GM19455 (cell line): ENCODE results near the gene GTF2IRD2.
"Not testable (repeated sequence)": the region's sequence is repeated elsewhere in the genome, so short reads cannot be mapped to it uniquely, and the experiment has no call there.

Experiments
- ATAC-seq: cut with Tn5 transposase; IDR thresholded peaks from one replicate; pipeline ENCODE4 v1.9.1; 2021; ENCODE audit not compliant: unreplicated experiment

The GTF2IRD2 gene

DNA sequence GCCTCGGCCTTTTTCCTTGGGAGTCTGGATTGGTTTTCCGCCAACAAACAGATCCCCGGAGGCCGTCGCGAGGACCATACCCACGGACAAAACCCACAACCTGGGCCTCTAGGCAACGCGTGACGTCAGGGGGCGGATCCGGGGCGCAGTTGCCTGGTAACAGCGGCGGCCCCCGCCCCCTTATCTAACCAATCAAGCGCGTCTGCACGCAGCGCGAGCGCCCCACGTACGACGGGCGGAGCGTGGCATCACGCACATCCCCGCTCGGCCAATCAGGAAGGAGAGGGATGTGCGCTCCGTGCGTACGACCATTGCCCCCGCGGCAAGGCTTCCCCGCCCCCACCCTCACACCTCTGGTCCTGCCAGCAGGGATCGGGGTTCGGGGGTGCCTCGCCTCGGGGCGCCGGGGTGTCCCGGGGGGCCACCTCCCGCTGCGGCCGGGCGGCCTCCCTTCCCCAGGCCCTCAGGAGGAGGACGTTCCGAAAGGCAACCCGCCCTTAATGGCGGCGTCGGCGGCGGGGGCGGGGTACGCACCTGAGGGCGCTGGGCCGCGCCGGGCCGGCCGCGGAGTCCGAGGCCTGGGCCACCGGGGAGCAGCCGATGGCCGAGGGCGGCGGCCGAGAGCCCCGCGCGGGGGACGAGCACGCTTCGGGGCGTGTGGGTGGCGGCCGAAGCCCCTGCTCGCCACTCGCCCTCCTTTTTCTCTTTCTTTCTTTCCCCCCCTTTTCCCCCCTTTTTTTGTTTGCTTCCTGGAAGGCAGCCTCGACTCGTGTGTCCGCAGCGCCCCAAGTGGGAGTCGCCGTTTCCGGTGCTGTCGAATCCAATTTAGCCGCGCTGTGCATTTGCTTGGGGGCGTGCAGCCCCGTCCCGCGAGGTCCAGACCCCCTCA, at the start of gene GTF2IRD2:
Gene GTF2IRD2 (minus strand): TSS at position 773 of the 889 bp plus-strand sequence. CDS start 15,227 bp downstream, outside the sequence.
- ATAC-seq: peak; percentile 77

DNA sequence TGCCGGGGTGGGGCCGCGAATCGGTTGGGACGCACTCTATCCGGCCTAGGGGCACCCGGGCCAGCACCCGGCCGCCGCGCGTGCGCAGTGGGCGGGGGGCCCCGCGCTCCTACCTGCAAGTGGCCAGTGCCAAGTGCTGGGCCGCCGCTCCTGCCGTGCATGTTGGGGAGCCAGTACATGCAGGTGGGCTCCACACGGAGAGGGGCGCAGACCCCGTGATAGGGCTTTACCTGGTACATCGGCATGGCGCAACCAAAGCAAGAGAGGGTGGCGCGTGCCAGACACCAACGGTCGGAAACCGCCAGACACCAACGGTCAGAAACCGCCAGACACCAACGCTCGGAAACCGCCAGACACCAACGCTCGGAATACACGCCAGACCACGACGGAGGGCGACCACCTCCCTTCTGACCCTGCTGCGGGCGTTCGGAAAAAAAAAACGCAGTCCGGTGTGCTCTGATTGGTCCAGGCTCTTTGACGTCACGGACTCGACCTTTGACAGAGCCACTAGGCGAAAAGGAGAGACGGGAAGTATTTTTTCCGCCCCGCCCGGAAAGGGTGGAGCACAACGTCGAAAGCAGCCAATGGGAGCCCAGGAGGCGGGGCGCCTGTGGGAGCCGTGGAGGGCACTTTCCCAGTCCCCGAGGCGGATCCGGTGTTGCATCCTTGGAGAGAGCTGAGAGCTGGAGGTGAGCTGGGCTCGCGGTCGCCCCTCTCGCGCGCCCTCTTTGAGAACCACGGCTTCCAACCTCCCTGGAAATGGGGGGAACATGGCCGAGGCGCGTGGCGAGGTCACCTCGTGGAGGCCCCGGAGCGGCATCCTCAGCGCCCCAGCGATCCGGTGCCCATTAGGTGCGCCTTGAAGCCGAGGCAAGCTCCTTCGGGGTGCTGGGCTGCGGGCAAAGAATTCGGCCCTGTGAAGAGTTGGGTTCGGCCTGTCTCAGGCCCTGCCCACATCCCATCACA, 39.0 kb upstream of the GTF2IRD2 start:
- ATAC-seq: not testable (repeated sequence)

DNA sequence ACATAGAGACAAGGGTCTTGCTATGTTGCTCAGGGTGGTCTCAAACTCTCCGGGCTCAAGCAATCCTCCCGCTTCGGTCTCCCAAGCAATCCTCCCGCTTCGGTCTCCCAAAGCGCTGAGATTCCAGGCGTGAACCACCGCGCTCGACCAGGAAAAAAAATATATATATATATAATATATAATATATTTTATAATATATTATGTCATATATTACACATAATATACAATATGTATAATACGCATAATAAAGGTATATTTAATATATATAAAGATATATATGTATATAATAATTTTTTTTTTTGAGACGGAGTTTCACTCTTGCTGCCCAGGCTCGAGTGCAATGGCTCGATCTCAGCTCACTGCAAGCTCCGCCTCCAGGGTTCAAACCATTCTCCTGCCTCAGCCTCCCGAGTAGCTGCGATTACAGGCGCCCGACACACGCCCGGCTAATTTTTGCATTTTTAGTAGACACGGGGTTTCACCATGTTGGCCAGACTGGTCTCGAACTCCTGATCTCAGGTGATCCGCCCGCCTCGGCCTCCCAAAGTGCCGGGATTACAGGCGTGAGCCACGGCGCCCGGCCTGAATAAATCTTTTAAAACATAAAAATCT, 38.2 kb upstream of the GTF2IRD2 start:
- not testable (repeated sequence) for ATAC-seq

DNA sequence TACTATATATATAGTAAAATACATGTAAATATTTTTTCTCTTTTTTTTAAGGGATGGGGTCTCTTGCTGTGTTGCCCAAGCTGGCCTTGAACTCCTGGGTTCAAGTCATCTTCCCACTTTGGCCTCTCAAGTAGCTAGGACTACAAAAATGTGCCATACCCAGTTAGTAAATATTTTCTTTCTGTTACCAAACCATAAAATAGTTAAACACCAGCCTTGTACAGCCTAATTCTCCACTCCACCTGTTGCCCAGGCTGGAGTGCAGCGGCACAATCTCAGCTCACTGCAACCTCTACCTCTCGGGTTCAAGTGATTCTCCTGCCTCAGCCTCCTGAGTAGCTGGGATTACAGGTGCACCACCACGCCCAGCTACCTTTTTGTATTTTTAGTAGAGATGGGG, 33.9 kb upstream of the GTF2IRD2 start:
- not testable (repeated sequence) for ATAC-seq

DNA sequence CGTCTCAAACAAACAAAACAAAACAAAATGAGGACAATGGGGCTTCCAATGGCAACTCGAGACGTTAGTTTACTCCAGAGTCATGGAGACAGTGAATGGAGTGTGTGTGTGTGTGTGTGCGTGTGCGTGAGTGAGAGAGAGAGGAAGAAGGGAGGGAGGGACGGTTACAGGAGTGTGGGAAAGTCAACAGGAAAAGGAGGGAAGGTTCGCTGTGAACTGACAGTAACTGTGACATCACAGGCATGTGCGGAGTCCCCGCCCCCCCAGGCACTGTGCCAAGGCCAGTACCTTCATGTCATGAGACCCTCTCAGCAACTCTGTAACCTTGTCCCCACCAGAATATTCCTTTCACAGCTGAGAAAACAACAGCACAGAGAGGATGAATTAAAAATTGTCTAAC, 30.7 kb upstream of the GTF2IRD2 start:
- ATAC-seq: not testable (repeated sequence)

DNA sequence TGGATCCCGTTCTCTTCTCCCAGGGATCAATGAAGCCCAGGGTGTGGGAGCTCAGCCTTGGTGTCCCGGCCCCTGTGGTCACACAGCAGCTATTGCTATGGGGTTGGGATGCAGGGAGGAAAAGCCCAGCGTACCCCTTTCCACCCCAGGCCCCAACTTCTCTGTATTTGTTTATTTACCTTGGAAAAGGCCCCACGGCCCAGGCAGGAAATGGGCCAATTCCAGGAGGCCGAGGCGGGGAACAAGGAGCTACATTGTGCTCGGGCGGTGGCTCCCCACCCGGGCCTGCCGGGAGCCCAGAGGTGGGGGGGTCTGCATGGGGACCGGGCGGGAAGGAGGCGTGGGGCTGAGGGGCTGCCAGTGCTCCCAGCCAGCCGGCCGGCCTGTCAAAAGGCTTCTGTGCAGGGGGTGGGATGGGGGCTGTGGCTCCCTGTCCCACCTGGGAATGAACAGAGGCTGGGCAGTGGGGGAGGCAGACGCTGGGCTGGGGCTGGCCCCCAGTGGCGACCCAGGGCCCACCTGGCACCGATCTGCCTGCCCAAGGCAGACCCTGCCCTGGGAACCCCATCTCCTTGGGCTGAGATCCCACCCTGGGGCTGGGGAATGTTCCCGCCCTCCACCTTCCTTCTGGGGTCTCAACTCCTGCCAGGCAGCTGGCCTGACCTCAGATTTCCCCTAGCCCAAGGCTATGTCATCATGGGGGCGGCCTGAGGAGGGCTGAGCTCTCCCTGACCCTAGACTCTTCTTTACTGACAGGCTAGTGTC, 23.5 kb upstream of the GTF2IRD2 start:
- ATAC-seq: not testable (repeated sequence)

DNA sequence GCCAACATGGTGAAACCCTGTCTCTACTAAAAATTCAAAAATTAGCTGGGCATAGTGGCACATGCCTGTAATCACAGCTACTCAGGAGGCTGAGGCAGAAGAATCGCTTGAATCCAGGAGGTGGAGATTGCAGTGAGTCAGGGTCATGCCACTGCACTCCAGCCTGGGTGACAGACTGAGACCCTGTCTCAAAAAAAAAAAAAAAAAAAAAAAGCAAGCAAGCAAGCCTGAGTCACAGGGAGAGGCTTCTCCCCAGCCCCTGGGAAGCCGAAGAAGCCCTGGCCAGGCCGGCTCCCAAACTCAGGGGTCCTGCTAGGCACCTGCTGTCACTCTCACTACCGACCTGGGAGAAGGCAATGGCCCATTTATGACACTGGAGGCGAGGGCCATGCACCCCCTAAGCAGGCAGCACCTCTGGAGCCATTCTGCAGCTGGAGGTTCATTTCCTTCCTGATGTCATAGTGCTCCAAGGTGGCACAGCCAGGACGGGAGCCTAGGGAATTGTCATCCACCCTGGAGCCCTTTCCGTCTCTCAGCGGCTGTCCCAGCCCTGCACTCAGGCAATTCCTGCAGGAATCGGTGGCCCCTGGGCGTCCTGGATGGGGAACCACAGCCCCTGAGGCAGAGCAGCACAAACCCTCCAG, 22.8 kb upstream of the GTF2IRD2 start:
- not testable (repeated sequence) for ATAC-seq

DNA sequence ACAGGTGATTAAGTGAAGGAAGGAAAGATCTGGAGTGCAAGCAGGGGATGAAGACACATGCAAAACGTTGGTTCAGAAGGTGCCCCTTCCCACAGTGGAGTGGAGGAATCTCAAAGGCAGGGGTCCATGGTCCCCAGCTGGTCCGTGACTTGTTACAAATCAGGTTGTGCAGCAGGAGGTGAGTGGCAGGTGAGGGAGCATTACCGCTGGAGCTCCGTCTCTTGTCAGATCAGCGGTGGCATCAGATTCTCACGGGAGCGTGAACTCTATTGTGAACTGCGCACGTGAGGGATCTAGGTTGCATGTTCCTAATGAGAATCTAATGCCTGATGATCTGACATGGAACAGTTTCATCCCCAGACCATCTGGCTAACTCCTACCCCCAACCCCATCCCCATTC, 21.1 kb upstream of the GTF2IRD2 start:
- ATAC-seq: not testable (repeated sequence)

DNA sequence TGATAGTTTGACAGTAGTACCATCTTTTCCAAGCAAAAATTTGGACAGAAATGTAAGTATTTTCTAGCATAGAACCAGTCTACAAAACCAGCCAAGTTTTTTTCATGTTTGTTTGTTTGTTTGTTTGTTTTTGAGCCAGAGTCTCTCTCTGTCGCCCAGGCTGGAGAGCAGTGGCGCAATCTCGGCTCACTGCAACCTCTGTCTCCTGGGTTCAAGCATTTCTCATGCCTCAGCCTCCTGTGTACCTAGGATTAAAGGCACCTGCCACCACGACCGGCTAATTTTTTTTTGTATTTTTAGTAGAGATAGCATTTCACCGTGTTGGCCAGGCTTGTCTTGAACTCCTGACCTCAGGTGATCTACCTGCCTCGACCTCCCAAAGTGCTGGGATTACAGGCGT, 14.4 kb upstream of the GTF2IRD2 start:
- ATAC-seq: not testable (repeated sequence)

DNA sequence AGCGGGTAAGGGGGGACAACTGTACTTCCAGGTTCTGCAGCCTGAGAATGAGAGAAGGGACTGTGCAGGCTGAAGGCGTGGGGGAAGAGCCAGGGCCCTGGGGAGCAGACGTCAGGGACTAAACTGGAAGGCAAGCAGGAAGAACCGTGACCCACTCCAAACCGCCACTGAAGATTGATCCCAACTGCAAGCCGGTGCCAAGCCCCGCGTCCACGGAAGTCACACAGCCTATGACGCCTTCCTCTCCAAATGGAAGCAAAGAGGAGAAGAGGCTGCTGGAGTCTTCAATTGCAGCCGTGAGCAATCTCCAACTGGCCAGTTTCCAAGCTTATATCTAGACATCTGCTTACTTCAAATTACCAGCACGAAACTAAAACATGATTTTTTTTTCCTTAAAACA, 1.6 kb downstream of the GTF2IRD2 start:
- ATAC-seq: not testable (repeated sequence)

DNA sequence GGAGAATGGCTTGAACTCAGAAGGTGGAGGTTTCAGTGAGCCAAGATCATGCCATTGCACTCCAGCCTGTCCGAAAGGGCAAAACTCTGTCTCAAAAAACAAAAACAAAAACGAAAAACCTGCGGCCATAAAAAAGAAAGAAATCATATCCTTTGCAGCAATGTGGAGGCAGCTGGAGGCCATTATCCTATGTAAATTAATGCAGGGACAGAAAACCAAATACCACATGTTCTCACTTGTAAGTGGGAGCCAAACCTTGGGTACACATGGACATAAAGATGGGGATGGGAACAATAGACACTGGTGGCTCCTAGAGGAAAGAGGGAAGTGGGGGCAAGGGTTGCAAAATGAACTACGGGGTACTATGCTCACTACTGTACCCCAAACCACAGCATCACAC, 21.0 kb downstream of the GTF2IRD2 start:
- ATAC-seq: not testable (repeated sequence)

DNA sequence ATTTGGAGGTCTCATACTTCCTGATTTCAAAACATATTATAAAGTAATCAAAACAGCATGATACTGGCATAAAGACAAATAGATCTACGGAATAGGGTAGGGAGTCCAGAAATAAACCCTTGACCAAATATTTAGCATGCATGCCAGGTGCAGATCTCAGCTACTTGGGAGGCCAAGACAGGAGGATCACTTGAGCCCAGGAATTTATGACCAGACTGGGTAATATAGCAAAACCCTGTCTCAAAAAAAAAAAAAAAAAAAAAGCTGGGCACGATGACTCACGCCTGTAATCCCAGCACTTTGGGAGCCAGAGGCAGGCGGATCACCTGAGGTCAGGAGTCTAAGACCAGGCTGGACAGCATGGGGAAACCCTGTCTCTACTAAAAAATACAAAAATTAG, 21.4 kb downstream of the GTF2IRD2 start:
- ATAC-seq: not testable (repeated sequence)

DNA sequence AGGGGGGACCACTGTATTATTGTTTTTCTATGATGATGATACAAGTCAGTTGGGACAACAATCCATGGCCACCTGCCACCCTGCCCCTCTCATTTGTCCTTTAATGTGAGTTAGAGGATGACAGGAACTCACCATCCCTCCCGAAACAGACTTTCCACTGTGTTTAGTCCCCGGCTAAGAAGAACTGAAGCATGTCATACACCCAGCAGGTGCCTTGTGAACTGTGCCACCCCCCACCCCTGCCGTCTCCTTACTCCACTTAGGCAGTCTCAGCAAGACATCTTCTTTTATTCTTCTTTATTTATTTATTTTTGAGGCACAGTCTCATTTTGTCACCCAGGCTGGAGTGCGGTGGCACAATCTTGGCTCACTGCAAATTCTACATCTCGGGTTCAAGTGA, 30.1 kb downstream of the GTF2IRD2 start:
- ATAC-seq: not testable (repeated sequence)

DNA sequence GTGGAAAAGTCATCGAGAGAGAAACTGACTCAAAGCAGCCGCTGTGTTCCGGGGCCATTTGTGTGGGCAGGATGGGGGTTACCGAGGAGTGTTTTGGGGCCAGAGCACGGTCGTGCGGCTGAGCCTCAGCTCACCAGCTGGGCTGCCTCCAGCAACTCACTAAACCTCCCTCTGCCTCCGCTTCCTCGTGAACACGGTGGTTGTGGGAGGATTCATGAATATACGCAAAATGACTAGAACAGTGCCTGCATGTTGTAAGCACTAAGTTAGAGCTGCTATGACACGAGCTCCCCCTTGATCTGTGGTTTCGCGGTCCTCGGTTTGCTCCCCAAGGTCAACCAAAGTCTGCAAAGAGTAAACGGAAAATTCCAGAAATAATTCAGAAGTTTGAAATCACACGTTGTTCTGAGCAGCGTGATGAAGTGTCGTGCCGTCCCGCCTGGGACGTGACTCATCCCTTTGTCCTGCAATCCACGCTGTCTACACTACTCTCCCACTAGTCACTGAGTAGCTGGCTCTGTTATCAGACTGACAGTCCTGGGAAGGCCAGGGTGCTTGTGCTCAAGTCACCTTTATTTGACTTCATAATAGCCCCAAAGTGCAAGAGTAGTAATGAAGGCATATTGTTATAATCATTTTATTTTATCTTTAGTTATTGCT, 31.1 kb downstream of the GTF2IRD2 start:
- peak; percentile 81 for ATAC-seq

DNA sequence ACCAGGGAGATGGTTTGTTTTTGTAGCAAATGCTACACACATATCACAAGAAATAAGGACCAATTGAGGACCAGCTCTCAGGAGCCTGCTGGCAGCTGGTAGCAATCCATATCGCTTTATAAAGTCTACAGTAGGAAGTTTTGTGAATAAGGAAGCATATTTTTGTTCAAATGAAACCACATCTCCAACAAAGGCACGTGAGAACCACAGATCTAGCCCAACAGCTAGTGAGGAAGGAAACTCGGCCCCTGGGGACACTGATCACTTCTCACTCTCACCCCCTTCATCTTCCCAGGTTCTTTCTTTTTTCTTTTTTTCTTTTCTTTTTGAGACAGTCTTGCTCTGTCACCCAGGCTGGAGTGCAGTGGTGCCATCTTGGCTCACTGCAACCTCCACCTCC, 35.5 kb downstream of the GTF2IRD2 start:
- ATAC-seq: not testable (repeated sequence)

DNA sequence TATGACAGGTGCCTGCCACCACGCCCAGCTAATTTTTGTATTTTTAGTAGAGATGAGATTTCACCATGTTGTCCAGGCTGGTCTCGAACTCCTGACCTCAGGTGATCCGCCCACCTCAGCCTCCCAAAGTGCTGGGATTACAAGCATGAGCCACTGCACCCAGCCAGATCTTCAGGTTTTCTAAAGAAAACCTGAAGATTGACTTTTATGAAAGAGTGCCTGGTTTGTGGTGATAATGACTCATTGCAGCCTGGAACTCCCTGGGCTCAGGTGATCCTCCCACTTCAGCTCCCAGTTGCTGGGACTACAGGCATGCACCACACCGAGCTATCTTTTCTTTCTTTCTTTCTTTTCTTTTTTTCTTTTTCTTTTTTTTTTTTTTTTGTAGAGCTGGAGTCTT, 52.8 kb downstream of the GTF2IRD2 start:
- ATAC-seq: not testable (repeated sequence)

DNA sequence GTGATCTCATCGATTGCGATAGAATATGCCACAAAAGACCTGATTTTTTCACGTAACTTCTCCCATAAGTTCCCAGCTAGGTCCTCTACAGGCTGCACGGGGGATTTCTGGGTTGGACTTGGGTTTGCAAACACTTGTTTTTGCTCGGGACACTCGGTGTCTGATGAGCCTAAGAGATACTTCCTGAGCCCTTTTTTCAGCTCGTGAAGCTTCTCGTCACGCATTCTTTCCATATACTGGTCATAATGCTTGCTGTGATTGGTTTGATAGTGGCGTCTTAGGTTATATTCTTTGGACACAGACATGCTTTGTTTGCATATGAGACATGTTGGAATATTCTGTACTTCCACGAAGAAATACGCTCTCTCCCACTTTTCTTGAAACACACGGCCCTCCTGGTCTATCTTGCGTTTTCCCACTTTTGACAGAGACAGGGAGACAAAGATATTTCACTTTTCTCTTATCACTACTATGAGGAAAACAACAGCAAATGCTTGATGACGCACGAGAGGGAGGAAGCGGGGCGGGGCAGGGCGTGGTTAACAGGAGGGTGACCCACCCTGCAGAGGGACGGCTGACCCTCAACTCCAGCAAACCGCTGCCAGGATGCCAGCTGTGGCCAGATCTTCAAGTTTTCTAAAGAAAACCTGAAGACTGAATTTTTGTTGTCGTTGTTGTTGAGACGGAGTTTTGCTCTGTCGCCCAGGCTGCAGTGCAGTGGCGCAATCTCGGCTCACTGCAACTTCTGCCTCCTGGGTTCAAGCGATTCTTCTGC, 53.4 kb downstream of the GTF2IRD2 start:
- ATAC-seq: not testable (repeated sequence)

DNA sequence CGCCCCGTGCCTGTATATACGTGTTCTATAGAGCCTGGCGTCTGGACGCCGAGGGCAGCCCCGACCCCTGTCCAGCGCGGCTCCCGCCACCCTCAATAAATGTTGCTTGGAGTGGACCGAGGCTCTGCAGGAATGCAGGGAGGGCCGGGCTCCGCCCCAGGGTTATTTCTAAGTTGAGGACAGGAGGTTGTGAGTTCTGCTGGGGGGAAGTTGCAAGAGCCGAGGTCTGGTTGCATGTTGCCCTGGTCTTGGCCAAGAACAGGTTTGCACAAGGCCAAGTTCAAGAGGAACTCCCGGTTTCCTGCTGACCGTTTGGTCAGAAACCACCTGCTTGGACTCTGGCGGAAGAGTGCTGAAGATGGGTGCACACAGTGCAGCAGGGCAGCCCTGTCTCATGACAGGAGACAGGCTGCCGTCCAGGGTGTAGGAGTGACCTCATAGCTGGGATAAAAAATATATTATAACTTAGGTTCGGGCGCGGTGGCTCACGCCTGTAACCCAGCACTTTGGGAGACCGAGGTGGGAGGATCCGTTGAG, 62.1 kb downstream of the GTF2IRD2 start:
- ATAC-seq: not testable (repeated sequence)
